Measurements from ENCODE around the gene SVOPL. TPM values are rescaled to one million over a fixed set of nuclear protein-coding genes. Genes with fewer than 3 reads are reported as not detected.

SVOPL gene
- total and polyA plus RNA-seq, 2 donors (not counting 3 experiments of a cell fraction or from before 2014, with no cell fraction given) = not detected

DNA sequence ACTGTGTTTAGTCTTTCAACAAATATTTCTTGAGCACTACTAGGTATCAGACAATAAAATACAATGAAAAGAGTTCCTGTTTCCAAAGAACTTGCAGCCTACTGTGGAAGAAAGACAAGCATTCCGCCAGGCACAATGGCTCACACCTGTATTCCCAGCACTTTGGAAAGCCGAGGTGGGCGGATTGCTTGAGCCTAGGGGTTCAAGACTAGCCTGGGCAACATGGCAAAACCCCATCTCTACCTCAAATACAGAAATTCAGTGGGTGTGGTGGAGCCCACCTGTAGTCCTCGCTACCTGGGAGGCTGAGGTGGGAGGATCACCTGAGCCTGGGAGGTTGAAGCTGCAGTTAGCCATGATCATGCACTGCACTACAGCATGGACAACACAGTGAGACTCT is 6.1 kb downstream of the SVOPL start:
- H3K9ac ChIP-seq (replicated peaks; ENCODE audit: extremely low read depth, insufficient read depth, low read length) = no peak overlapping the region
- no peaks in the 10 kb centered on the region for H3K9me1 ChIP-seq (replicated peaks; ENCODE audit: control insufficient read depth, extremely low read depth, insufficient read depth, low read length)
- no peak for TF ChIP-seq POLR2A (IDR thresholded peaks at IDR 0.05; ENCODE audit: low read depth, low read length)
- TF ChIP-seq EZH2 (IDR thresholded peaks at IDR 0.05; ENCODE audit: borderline replicate concordance, low read depth, low read length, severe bottlenecking) = no peak
- TF ChIP-seq GATA2 (IDR thresholded peaks at IDR 0.05; ENCODE audit: insufficient read depth, insufficient read length, low read depth, low read length) = no peak
- no peak for TF ChIP-seq MYC (IDR thresholded peaks at IDR 0.05; ENCODE audit: low read depth, low read length)
- TF ChIP-seq JUN (IDR thresholded peaks at IDR 0.05; ENCODE audit: borderline replicate concordance, insufficient read depth, insufficient read length, low read depth) = no peak
- TF ChIP-seq, protein P1, sequence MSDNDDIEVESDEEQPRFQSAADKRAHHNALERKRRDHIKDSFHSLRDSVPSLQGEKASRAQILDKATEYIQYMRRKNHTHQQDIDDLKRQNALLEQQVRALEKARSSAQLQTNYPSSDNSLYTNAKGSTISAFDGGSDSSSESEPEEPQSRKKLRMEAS (IDR thresholded peaks at IDR 0.05; ENCODE audit: insufficient read depth, insufficient read length) = no peak
- no peak for TF ChIP-seq POLR2AphosphoS5 (IDR thresholded peaks at IDR 0.05; ENCODE audit: insufficient read depth, low read depth, low read length)
- no peak for TF ChIP-seq FOS (IDR thresholded peaks at IDR 0.05; ENCODE audit: borderline replicate concordance, insufficient read depth, low read length)
- TF ChIP-seq CTCF (IDR thresholded peaks at IDR 0.05; ENCODE audit: extremely low read depth in 1 of 2, insufficient read depth in 1 of 2, low read depth in 1 of 2, low read length in 2 of 2) = no peak
- ChIA-PET CTCF (no interaction called here), POLR2A (no interaction called here)
- H3K27me3 ChIP-seq (ENCODE audit: control insufficient read depth in 2 of 2, insufficient read depth in 2 of 2, low read length in 2 of 2) = no peaks in the 10 kb centered on the region
- no peaks in the 10 kb centered on the region for H3K79me2 ChIP-seq (ENCODE audit: control insufficient read depth, insufficient read depth, low read length)
- no peak overlapping the region for H3K27ac ChIP-seq (ENCODE audit: insufficient read depth, low read depth, low read length)
- H3K36me3 ChIP-seq (ENCODE audit: control insufficient read depth in 2 of 2, extremely low read depth in 1 of 2, insufficient read depth in 2 of 2, low read length in 2 of 2) = no peaks in the 10 kb centered on the region
- H3K4me3 ChIP-seq (replicated peaks in 1 of 3; ENCODE audit: insufficient read depth in 1 of 3, low read depth in 1 of 3, low read length in 3 of 3) = no peak overlapping the region
- H4K20me1 ChIP-seq (replicated peaks; ENCODE audit: control insufficient read depth, extremely low read depth, insufficient read depth, low read length) = no peaks in the 10 kb centered on the region
- DNase-seq (ENCODE audit: low read depth, low spot score) (no peak), FAIRE-seq (no peak)
- intact Hi-C loops (cut with micrococcal nuclease) (no loop called here), dilution Hi-C loops (cut with MboI; ENCODE audit: extremely low pct_ligation_motif_present, low sequenced_read_pairs) (no loop called here)
- H3K9me3 ChIP-seq (replicated peaks; ENCODE audit: control insufficient read depth, insufficient read depth, low read length) = no peaks in the 10 kb centered on the region
- BruUV-seq (replicated peaks) = no TSS peak
- no peak overlapping the region for H3K4me2 ChIP-seq (ENCODE audit: insufficient read depth, low read length)
- H2AFZ ChIP-seq (ENCODE audit: low read depth, low read length) = no peak overlapping the region
- H3K4me1 ChIP-seq (ENCODE audit: control insufficient read depth, extremely low read depth, insufficient read depth, low read length) = no peaks in the 10 kb centered on the region
